ENCODE measurements around the gene SLC9A8.

DNA sequence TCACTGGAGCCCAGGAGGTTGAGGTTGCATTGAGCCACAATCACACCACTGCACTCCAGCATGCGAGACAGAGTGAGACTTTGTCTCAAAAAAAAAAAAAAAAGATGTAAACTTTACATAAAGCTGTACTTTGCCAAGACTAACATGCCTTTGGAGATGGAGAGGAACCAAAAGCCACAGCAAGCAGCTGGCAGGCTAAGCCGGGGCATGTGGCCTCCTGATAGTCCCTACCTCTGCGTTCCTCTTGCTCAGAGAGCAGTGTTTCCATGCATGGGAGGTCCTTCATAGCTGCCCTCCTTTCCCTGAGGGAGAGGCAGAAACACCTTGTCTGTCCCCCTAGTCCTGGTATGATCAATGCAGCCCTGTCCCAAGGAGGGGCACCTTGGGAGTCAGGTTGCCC, 67.5 kb downstream of the SLC9A8 start:
- TF ChIP-seq, protein P1, sequence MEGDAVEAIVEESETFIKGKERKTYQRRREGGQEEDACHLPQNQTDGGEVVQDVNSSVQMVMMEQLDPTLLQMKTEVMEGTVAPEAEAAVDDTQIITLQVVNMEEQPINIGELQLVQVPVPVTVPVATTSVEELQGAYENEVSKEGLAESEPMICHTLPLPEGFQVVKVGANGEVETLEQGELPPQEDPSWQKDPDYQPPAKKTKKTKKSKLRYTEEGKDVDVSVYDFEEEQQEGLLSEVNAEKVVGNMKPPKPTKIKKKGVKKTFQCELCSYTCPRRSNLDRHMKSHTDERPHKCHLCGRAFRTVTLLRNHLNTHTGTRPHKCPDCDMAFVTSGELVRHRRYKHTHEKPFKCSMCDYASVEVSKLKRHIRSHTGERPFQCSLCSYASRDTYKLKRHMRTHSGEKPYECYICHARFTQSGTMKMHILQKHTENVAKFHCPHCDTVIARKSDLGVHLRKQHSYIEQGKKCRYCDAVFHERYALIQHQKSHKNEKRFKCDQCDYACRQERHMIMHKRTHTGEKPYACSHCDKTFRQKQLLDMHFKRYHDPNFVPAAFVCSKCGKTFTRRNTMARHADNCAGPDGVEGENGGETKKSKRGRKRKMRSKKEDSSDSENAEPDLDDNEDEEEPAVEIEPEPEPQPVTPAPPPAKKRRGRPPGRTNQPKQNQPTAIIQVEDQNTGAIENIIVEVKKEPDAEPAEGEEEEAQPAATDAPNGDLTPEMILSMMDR (conservative IDR thresholded peaks at IDR 0.05), result no peak
- no peak for TF ChIP-seq ZFX (IDR thresholded peaks at IDR 0.05)
